Stimulated activated naive CD4-positive, alpha-beta T cell treated with Interleukin-2 at 50 U/mL for 16 hours (primary cell): ENCODE results near the gene UBE2O.

Experiments used
- DNase-seq: peaks from one replicate; lab custom pipeline; 2025; lab: John Stamatoyannopoulos, UW

The UBE2O gene

DNA sequence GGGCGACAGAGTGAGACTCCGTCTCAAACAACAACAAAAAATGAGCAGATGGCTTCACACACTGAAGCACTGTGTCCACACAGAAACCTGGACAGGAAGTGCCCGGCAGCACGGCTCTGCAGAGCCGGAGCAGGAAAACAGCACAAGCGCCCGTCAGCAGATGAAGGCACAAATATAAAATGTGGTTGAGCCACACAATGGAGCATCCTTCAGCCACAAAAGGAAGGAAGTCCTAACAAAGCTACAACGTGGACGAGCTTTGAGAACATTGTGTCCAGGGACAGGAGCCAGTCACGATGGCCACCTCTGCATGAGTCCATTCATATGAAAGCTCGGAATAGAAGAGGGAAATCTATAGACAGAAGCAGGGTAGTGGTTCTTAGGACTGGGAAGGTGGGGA, 32.6 kb upstream of the UBE2O start:
- DNase-seq: no peak

DNA sequence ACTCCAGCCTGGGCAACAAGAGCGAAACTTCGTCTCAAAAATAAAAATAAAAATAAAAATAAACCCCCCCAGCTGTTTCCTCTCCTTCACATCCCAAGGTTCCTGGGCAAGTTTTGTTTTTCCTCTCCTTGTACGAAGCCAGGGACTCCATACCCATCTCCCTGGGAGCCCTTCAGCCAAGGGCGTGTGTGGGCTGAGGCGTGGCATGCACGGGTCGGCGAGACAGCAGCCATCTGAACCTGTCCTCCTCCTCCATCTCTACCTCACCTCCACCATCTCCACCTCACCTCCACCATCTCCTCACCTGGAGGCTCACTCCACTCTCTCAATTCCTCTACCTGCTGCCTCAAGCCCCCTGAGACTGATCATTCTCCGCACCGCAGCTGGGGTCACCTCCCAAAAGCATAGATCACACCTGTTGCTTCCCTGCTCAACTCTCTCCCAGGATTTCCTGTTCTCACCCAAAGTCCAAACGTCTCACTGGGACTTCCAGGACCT, 31.3 kb upstream of the UBE2O start:
- DNase-seq: no peak

DNA sequence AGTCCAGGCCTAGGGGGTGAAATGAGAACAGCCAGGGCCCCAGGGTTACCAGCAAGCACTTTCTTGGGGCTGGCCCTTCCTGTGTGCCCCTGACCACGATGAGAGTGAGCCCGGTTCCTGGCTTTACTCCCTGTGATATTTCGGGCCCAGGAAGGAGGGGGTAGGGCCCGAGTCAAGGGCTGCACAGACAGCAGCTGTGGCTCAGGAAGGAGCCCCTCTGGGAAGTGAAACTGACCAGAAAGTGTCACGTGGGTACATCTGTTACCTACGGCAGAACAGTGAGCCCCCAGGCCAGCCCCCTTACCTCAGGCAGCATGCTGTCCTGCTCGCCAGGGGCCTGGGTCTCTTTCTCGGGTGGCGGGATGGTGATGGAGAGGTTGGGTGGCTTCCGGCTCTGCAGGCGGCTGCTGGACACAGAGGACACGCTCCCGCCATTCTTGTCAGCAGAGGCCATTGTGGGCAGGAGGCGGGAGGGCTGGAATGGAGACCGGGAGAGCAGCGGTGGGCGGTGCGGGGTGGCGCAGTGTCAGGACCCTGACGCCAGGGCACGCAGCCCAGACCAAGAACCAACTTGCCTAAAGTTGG, 28.2 kb upstream of the UBE2O start:
- DNase-seq: no peak

DNA sequence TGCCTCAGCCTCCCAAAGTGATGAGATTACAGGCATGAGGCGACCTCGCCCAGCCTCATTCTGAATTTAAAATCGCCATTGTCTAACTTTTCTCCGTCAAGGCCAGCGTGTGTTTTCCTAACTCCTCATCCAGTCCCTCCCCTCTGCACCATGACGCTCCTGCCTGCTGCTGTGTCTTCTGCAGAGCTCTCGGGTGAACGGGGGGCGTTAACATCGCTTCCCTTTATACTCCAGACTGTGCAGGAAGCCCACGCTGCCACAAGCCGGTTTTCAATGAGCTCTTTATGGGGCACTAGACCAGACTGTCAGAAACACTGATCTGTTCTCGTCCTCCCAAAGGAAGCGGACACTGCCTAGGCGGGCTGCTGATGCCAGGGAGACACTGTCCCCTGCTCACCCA, 27.7 kb upstream of the UBE2O start:
- no peak for DNase-seq

DNA sequence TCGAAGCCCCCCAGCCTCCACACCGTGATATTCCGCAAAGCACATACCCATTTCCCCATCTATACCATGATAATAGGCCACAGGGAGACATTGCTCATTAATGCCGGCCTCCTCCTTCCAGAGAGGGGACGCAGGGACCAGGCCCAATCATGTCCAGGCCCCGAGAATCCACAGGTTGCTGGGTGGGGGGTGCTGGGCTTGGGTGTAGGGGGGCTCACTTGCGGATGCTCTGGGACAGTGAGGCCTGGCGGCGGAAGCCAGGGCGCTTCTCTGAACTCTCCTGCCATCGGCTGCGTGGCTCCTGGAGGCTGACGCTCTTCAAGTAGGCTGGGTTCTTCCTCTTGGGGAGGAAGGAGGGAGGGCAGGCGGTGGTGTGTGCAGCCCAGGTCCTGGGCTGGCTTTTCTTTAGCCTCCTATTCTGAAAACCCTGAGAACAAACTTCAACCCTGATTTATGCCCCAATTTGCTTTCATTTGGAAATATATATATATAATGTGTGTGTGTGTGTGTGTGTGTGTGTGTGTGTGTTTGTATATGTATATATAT, 26.6 kb upstream of the UBE2O start:
- no peak for DNase-seq

- DNase-seq: no peak
Measured at GRCh38 chr17:76478730-76479514, 26.0 kb upstream of the UBE2O start.

GRCh38 chr17:76478097-76478496, 25.1 kb upstream of the UBE2O start:
- no peak for DNase-seq

GRCh38 chr17:76477576-76477975, 24.6 kb upstream of the UBE2O start:
- DNase-seq: no peak

DNA sequence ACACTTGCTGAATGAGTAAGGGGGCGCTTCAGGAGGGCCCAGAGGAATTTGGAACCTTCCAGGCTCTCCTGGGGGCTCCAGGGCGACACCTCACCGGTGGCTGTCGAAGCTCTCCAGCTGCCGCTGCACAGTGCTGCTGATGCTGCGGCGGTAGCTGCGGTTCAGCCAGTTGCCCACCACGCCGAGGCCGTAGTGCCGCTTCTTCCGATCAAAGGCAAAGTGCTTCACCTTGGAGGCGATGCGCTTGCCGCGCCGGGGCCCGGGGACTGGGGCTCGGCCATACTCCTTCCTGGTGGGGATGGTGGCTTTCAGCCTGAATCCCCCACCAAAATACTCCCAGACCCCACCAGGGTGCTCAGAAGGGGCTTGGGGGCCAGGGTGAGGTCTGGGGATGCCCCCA, 23.8 kb upstream of the UBE2O start:
- DNase-seq: no peak

- no peak for DNase-seq
Measured at GRCh38 chr17:76475302-76475701, 22.4 kb upstream of the UBE2O start.

- DNase-seq: no peak
Measured at GRCh38 chr17:76474894-76475293, 21.9 kb upstream of the UBE2O start.

DNA sequence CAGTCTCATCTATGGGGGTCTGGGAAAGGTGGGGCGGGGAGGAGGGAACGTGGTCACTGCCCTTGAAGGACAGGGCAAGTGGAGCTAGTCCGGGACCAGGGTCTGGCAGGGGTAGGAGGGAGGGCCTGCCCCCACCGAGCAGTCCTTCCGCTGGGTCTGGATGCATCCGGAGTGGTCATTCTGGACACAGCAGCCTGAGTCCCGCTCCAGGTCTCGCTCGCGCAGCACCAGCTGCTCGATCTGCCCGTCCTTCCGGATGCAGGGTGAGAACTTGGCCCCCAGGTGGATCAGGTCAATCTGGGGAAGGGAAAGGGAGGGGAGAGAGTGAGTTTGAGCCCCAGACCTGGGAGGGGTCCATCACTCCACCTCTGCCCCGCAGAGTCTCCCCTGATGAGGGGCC, 21.3 kb upstream of the UBE2O start:
- DNase-seq: no peak

DNA sequence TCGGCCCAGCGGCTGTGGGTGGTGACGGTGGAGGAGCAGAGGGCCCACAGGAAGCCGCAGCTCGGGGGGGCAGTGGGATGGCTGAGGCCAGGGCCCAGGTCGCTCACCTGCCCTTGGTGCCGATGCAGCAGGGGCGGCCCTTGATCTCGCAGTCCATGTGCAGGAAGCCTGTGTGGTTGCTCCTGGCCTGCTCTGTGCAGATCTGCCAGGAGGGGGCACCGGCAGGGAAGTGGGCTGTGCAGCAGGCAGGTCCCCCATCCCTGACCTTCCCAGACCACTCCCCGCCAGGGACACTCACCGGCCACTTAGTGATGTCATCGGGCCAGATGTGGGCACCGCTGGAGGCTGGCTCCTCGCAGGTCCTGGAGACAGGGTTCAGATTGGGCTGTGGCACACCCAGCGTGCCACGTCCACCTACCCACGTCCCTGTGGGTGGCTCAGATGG, 20.6 kb upstream of the UBE2O start:
- no peak for DNase-seq

DNA sequence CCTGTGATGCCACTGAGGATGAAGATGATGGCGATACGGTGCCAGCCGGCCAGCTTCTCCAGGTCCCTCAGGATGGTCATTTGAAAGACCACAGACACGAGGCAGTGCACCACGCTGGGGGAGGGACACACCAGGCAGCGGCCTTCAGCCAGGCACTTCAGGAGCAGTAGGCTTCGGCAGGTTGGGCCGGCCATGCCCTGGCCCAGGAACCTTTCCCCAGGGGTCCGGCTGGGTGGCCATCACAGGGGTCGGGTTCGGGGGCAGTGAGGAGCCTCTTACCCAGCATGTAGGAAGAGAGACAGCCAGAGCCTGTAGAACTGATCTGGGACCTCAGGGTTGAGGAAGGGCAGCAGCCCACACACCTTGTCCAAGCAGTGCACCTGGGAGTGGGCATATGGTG, 19.8 kb upstream of the UBE2O start:
- no peak for DNase-seq

- DNase-seq: no peak
Measured at GRCh38 chr17:76472258-76472645, 19.3 kb upstream of the UBE2O start.

DNA sequence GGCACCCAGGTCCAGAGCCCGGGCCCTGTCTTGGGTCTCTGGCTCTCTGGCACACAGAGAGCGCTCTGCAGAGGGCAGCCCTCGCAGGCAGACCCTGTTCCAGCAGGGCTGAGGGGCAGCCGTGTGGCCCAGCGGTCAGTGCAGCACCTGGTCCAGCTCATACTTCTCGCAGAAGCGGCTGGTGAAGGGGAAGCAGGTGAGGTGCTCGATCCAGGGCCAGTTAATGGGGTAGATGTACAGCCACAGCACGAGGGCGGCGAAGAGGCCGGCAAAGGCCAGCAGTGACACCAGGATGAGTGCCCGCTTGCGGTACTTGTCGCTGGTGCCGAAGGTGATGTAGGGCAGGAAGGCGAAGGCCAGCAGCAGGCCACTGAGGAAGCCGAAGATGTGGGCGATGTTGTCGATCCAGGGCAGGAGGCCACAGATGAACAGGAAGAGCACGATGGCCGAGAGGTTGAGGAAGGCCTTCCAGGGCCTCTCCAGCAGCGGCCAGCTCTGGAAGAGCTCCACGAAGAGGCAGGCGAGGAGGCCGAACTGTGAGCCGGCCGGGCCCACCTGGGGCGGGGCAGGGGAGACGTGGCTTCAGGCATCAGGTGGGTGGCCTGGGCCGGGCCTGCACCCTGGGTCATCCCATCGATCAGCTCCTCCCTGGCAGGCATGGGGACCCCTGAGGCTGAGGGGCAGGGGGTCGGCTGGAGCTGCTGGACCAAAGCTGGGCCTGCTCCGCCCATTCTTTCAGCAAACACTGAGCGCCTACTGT, 18.7 kb upstream of the UBE2O start:
- no peak for DNase-seq

DNA sequence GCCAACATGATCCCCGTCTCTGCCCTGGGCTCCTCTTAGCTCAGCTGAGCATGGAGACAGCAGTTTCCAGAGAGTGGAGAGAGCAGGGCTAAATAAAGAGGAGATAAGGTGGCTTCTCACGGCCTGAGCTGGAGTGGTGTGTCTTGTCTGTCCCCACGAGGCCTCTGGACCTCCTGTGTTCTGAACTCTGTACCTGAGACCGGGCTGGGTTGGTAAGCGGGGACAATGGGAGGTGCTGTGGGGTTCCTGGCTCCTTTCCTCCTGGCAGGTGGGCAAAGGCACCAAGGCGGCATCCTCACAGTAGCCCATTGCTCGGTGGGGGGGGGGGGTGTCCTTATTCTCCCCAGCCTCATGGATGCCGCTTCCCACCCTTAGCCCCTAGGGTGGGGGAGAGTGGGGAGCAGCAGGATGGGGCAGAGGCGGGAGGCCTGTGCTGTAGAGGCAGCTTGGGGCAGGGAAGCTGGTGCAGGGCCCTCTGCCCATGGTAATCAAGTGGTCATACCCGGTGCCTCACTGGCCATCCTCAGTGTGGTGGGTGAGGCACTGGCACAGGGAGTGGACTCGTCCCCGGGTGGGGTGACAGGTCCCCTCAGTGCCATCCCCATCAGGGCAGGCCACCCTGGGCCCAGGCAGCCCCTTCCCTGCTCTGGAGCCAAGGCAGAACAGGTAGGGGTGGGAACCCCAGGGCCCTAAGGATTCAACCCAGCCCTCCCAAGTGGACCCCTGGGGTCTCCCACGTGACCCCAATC, 17.2 kb upstream of the UBE2O start:
- DNase-seq: no peak

GRCh38 chr17:76469076-76469990, 16.4 kb upstream of the UBE2O start:
- DNase-seq: no peak

DNA sequence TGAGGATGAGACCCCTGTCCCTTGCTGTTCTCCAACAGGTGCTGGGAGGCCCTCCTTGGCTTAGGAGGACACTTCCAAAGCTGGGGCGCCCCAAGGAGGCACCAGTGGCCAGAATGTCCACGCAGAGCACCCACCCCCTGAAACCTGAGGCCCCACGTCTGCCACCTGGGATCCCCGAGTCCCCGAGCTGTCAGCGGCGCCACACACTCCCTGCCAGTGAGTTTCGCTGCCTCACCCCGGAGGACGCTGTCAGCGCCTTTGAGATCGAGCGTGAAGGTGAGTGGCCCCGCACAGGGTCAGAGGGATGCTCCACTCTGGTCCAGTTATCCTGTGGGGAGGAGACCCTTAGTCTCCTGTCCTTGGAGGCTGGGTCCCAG, 15.7 kb upstream of the UBE2O start:
- no peak for DNase-seq

- DNase-seq: no peak
Measured at GRCh38 chr17:76467809-76468633, 15.1 kb upstream of the UBE2O start.
